Measurements from ENCODE around the gene NAGA.

The NAGA gene

DNA sequence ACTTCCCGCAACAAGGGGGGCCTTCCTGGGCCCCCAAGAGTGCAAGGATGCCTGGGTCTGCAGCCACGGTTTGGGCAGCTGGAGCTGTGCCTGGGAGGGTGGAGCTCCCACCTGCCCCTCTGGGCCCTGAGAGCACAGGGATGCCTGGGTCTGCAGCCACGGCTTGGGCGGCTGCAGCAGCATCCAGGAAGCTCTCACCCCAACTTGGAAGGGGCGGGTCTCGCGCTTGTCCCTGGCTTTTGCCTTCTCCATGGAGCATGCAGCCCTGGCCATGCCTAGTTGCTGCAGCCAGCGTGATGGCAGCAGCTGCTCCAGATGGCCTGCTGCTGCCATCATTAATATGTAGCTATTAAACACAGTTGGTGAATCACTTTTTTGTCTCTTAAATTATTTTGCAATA is 35.4 kb downstream of the NAGA start:
- no peak for DNase-seq

GRCh38 chr22:42033263-42034181 is 37.1 kb downstream of the NAGA start:
- peak; percentile 7 for DNase-seq

- no peak for DNase-seq
Measured at GRCh38 chr22:42026705-42027104, 43.9 kb downstream of the NAGA start.

GRCh38 chr22:42025421-42025820 is 45.2 kb downstream of the NAGA start:
- DNase-seq: no peak

GRCh38 chr22:42022162-42022847 is 48.3 kb downstream of the NAGA start:
- peak; percentile 36 for DNase-seq

- no peak for DNase-seq
Measured at GRCh38 chr22:42021571-42021970, 49.0 kb downstream of the NAGA start.

DNA sequence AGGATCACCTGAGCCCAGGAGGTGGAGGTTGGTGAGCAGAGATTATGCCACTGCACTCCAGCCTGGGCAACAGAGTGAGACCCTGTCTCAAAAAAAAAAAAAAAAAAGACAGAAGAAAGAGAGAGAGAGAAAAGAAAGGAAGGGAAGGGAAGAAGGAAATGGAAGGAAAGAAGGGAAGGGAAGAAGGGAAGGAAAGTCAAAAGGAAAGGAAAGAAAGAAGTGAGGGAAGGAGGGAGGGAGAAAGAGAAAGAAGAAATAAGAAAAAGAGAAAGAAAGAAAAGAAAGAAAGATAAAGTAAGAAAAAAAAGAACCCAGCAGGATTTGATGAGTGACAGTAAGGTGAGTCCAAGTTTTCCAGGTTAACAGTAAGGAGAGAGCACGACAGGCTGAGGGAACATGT is 52.4 kb downstream of the NAGA start:
- no peak for DNase-seq

DNA sequence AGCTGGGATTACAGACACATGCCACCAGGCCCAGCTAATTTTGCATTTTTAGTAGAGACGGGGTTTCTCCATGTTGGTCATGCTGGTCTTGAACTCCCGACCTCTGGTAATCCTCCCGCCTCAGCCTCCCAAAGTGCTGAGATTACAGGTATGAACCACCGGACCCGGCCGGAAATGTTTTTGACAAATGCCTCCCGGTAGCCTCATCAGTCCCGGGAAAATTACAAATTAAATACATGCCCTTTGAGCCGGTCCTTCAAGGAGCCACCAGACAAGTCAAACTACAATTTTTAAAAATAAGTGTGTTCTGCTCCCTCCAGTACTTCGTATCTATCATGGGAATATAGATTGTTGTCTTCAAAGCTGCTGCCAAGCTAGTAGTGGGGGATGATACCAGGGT is 54.5 kb downstream of the NAGA start:
- DNase-seq: no peak

GRCh38 chr22:42013385-42013784 is 57.2 kb downstream of the NAGA start:
- no peak for DNase-seq

GRCh38 chr22:42010778-42011177 is 59.8 kb downstream of the NAGA start:
- DNase-seq: no peak

All from OCI-M1 (cell line).